Panc1 (cell line): ENCODE results near the gene CA5A. TPM values are rescaled to one million over a fixed set of nuclear protein-coding genes. Genes with fewer than 3 reads are reported as not detected.

Source experiments
- ATAC-seq: fragments of 200-7000 bp; cut with Tn5 transposase; 2 replicates; pipeline ENCODE4 v1.9.1; 2020; ENCODE audit warnings: mild to moderate bottlenecking, moderate library complexity
- BruUV-seq: library from RNA; stranded (reverse); fragments of 400-500 nt; replicated peaks from 2 replicates; lab custom pipeline; 2021; lab: Mats Ljungman, UMichigan
- CTCF ChIA-PET: fragments of 300-600 bp; sonication (Branson Sonifier 250); formaldehyde crosslinking; loops from one replicate; lab custom pipeline; 2022; ENCODE audit warnings: antibody characterized with exemption; lab: Charles Lee
- POLR2A ChIA-PET: fragments of 300-600 bp; sonication (Branson Sonifier 250); formaldehyde crosslinking; loops from one replicate; lab custom pipeline; 2022; ENCODE audit warnings: antibody characterized with exemption; lab: Charles Lee
- DNase-seq: peaks from one replicate; pipeline ENCODE4 v3.0.0-alpha.2; 2010; ENCODE audit warnings: low read depth, low spot score
- H3K27ac ChIP-seq: 2 replicates; pipeline ENCODE4 v1.5.1; 2011; ENCODE audit warnings: mild to moderate bottlenecking, low read length, inconsistent platforms
- H3K27me3 ChIP-seq: fragments of 200-500 bp; sonication (Bioruptor generic); 2 replicates; pipeline ENCODE4 v1.6.0; 2014; ENCODE audit warnings: low read length, inconsistent platforms; ENCODE audit not compliant: control insufficient read depth, insufficient read depth
- H3K36me3 ChIP-seq: fragments of 200-500 bp; sonication (Bioruptor generic); 2 replicates; pipeline ENCODE4 v1.5.1; 2014; ENCODE audit warnings: inconsistent platforms, mild to moderate bottlenecking, low read length, moderate library complexity; ENCODE audit not compliant: control insufficient read depth, insufficient read depth
- H3K4me1 ChIP-seq: 2 replicates; pipeline ENCODE4 v1.5.1; 2011; ENCODE audit warnings: inconsistent platforms, mild to moderate bottlenecking, low read length, moderate library complexity; ENCODE audit not compliant: control insufficient read depth, insufficient read depth
- H3K4me3 ChIP-seq, 2 experiments: 2 replicates each; pipeline ENCODE4 v1.5.1; 2011 to 2012; ENCODE audit warnings: low read depth in 2 of 2, low read length in 2 of 2, mild to moderate bottlenecking in 2 of 2, inconsistent platforms in 1 of 2, moderate library complexity in 1 of 2
- H3K9me3 ChIP-seq: fragments of 200-500 bp; sonication (Bioruptor generic); 2 replicates; pipeline ENCODE4 v1.5.1; 2014; ENCODE audit warnings: low read depth, mild to moderate bottlenecking, inconsistent platforms, low read length, moderate library complexity; ENCODE audit not compliant: control insufficient read depth, insufficient read depth
- CTCF ChIP-seq: fragments of 450-650 bp; IDR thresholded peaks from 2 replicates; pipeline ENCODE4 v1.5.1; 2017; ENCODE audit warnings: mild to moderate bottlenecking
- POLR2AphosphoS5 ChIP-seq: IDR thresholded peaks from 2 replicates; pipeline ENCODE4 v1.6.1; 2012; ENCODE audit warnings: mild to moderate bottlenecking, low read depth, low read length, moderate library complexity
- SIN3A ChIP-seq: IDR thresholded peaks from 2 replicates; pipeline ENCODE4 v1.6.1; 2012; ENCODE audit warnings: low read depth, mild to moderate bottlenecking, low read length, moderate library complexity, borderline replicate concordance; ENCODE audit not compliant: insufficient read depth
- TCF7L2 ChIP-seq: IDR thresholded peaks from 2 replicates; pipeline ENCODE4 v1.6.1; 2011; ENCODE audit warnings: mild to moderate bottlenecking, low read depth, low read length, inconsistent platforms
- in situ Hi-C: cut with HindIII; loops from 2 replicates; pipeline ENCODE4 v1.10.0; 2016; ENCODE audit warnings: low sequenced_read_pairs, low pct_unique_long_range_greater_than_20kb
- intact Hi-C: fragments of 100-400 bp; cut with micrococcal nuclease; formaldehyde crosslinking; loops from one replicate; pipeline ENCODE4 v1.10.0; 2022; ENCODE audit not compliant: unreplicated experiment
- total RNA-seq: library from RNA; stranded (reverse); gene quantifications from one replicate; pipeline ENCODE4 v1.2.1, GENCODE V29; 2021; ENCODE audit not compliant: unreplicated experiment
- TF ChIP-seq, protein P1 (sequence below), 2 experiments: IDR thresholded peaks; 2 replicates each; pipeline ENCODE4 v1.6.1; 2011 to 2012; ENCODE audit warnings: low read depth in 2 of 2, control low read depth in 1 of 2, low read length in 1 of 2, mild to moderate bottlenecking in 1 of 2, moderate library complexity in 1 of 2; ENCODE audit not compliant: insufficient read depth in 1 of 2

CA5A gene
- total RNA-seq, 1 experiment from 2014 or later, result not detected

DNA sequence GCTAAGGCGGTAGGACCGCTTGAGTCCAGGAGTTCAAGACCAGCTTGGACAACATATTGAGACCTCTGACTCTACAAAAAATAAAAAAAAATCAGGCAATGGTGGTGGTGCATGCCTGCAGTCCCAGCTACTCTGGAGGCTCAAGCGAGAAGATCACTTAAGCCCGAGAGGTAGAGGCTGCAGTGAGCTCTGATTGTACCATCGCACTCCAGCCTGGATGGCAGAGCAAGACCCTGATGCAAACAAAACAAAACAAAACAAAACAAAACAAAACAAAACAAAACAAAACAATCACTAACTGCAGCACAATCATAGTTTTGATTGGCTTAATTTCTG lies 12.4 kb upstream of the CA5A start:
- Histone ChIP-seq H3K27ac (no peak overlapping the region), H3K9me3 (no peaks in the 10 kb centered on the region), H3K4me3 (no peak overlapping the region), H3K27me3 (no peaks in the 10 kb centered on the region), H3K36me3 (peaks cover 10% of the 10 kb centered on the region; the same call in 1 of the 2 replicates), H3K4me1 (peaks cover 15% of the 10 kb centered on the region)
- BruUV-seq, result no TSS peak
- DNase-seq (no peak), ATAC-seq (no peak)
- in situ Hi-C loops (no loop called here), intact Hi-C loops (no loop called here)
- CTCF ChIA-PET, result no interaction called here
- TF ChIP-seq, protein P1, sequence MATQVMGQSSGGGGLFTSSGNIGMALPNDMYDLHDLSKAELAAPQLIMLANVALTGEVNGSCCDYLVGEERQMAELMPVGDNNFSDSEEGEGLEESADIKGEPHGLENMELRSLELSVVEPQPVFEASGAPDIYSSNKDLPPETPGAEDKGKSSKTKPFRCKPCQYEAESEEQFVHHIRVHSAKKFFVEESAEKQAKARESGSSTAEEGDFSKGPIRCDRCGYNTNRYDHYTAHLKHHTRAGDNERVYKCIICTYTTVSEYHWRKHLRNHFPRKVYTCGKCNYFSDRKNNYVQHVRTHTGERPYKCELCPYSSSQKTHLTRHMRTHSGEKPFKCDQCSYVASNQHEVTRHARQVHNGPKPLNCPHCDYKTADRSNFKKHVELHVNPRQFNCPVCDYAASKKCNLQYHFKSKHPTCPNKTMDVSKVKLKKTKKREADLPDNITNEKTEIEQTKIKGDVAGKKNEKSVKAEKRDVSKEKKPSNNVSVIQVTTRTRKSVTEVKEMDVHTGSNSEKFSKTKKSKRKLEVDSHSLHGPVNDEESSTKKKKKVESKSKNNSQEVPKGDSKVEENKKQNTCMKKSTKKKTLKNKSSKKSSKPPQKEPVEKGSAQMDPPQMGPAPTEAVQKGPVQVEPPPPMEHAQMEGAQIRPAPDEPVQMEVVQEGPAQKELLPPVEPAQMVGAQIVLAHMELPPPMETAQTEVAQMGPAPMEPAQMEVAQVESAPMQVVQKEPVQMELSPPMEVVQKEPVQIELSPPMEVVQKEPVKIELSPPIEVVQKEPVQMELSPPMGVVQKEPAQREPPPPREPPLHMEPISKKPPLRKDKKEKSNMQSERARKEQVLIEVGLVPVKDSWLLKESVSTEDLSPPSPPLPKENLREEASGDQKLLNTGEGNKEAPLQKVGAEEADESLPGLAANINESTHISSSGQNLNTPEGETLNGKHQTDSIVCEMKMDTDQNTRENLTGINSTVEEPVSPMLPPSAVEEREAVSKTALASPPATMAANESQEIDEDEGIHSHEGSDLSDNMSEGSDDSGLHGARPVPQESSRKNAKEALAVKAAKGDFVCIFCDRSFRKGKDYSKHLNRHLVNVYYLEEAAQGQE (IDR thresholded peaks at IDR 0.05; ENCODE audit: insufficient read depth in 1 of 2, low read depth in 2 of 2, low read length in 1 of 2), result no peak
- TF ChIP-seq CTCF (no peak), TCF7L2 (no peak), POLR2AphosphoS5 (no peak), SIN3A (no peak)
- POLR2A ChIA-PET, result no interaction called here

DNA sequence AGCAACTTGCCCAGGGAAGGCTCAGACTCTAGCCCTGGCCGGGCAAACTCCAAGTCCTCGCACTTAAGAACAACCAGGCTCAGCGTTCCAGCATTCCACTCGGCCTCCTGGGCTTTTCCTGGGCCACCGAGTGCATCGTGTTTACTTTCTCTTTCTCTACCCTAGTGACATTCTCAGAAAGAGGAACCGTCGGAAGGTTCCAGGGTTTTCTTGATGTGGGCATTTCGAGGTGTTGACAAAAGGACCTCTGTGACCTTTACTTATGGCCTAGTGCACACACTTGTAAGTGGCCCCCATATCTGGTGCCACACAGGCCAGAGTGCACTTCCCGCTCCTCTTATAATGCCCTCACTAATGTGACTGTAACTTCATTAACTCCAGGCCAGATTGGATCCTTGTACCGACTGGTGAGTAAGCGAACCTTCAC lies 11.8 kb upstream of the CA5A start:
- ATAC-seq (no peak), DNase-seq (no peak)
- ChIA-PET CTCF (no interaction called here), POLR2A (no interaction called here)
- H3K4me1 ChIP-seq, result peaks cover 10% of the 10 kb centered on the region
- in situ Hi-C loops, result no loop called here
- no peak overlapping the region for H3K4me3 ChIP-seq
- no peaks in the 10 kb centered on the region for H3K9me3 ChIP-seq
- BruUV-seq, result no TSS peak
- H3K36me3 ChIP-seq, result peaks cover 10% of the 10 kb centered on the region; the same call in 1 of the 2 replicates
- no peak for TF ChIP-seq CTCF
- TF ChIP-seq TCF7L2, result no peak
- TF ChIP-seq SIN3A, result no peak
- TF ChIP-seq, protein P1 (IDR thresholded peaks at IDR 0.05; ENCODE audit: insufficient read depth in 1 of 2, low read depth in 2 of 2, low read length in 1 of 2), result no peak
- no peak for TF ChIP-seq POLR2AphosphoS5
- H3K27ac ChIP-seq, result peak overlapping the region; percentile 9
- H3K27me3 ChIP-seq, result no peaks in the 10 kb centered on the region
- intact Hi-C loops, result no loop called here
